BJ (cell line): ENCODE results near the gene TIMM13. TPM values are rescaled to one million over a fixed set of nuclear protein-coding genes. Genes with fewer than 3 reads are reported as not detected.

ENCODE experiments used
- CTCF ChIA-PET: fragments of 350-600 bp; formaldehyde crosslinking; extraction: SDS; loops from one replicate; lab custom pipeline; 2021; ENCODE audit warnings: antibody characterized with exemption, inconsistent platforms; lab: Yijun Ruan, JAX
- POLR2A ChIA-PET: fragments of 300-600 bp; sonication (Branson Sonifier 250); formaldehyde crosslinking; extraction: SDS; loops from one replicate; lab custom pipeline; 2021; ENCODE audit warnings: antibody characterized with exemption; lab: Charles Lee
- DNase-seq: peaks from one replicate; pipeline ENCODE4 v3.0.0-alpha.2; 2011; ENCODE audit warnings: low read depth
- H3K27me3 ChIP-seq: 2 replicates; pipeline ENCODE4 v1.6.0; 2011; ENCODE audit warnings: low read length; ENCODE audit not compliant: control insufficient read depth, insufficient read depth
- H3K36me3 ChIP-seq: 2 replicates; pipeline ENCODE4 v1.5.1; 2011; ENCODE audit warnings: low read length; ENCODE audit not compliant: control insufficient read depth, insufficient read depth
- H3K4me3 ChIP-seq: 2 replicates; pipeline ENCODE4 v1.5.1; 2011; ENCODE audit warnings: low read depth, mild to moderate bottlenecking, control low read depth, low read length
- CTCF ChIP-seq: IDR thresholded peaks from 2 replicates; pipeline ENCODE4 v1.5.1; 2011; ENCODE audit warnings: low read depth, mild to moderate bottlenecking, control low read depth, inconsistent platforms, low read length, moderate library complexity; ENCODE audit not compliant: insufficient read depth
- polyA plus RNA-seq: library from polyadenylated mRNA; depleted of rRNA; stranded (reverse); fragments of >200 nt; gene quantifications from 2 replicates; pipeline ENCODE4 v1.2.3, GENCODE V29; 2011

TIMM13 gene
- polyA plus RNA-seq, 1 experiment, result 50.7 TPM

- ChIA-PET CTCF (interaction anchor here (0.7 to 1.6 kb wide), 17 partner anchors 8 to 465 kb away, joined by 3 to 7 read pairs (median 3); no protein-coding TSS in a partner anchor), POLR2A (no interaction called here)
- H3K36me3 ChIP-seq, result no peaks in the 10 kb centered on the region
- DNase-seq, result no peak
- no peak for TF ChIP-seq CTCF
- H3K27me3 ChIP-seq, result no peaks in the 10 kb centered on the region
- H3K4me3 ChIP-seq, result no peak overlapping the region
These were observed 35.0 kb downstream of the TIMM13 start for GRCh38 chr19:2392366-2392765.

GRCh38 chr19:2391118-2391725 is 36.2 kb downstream of the TIMM13 start:
- CTCF ChIA-PET, result interaction anchor here (0.6 to 1.5 kb wide), 8 partner anchors 8 to 221 kb away, joined by 3 to 7 read pairs (median 3); no protein-coding TSS in a partner anchor
- DNase-seq, result no peak
- no peaks in the 10 kb centered on the region for H3K36me3 ChIP-seq
- no peaks in the 10 kb centered on the region for H3K27me3 ChIP-seq
- H3K4me3 ChIP-seq, result no peak overlapping the region
- POLR2A ChIA-PET, result no interaction called here
- TF ChIP-seq CTCF, result peak; percentile 77

- no peak for DNase-seq
- no peak for TF ChIP-seq CTCF
- Histone ChIP-seq H3K4me3 (no peak overlapping the region), H3K27me3 (no peaks in the 10 kb centered on the region), H3K36me3 (no peaks in the 10 kb centered on the region)
- POLR2A ChIA-PET, result no interaction called here
- CTCF ChIA-PET, result interaction anchor here (1.3 to 1.5 kb wide), 2 partner anchors 9 to 10 kb away, joined by 4 to 7 read pairs; no protein-coding TSS in a partner anchor
These were observed 37.8 kb downstream of the TIMM13 start for GRCh38 chr19:2389594-2389993.

GRCh38 chr19:2387367-2388288 is 39.8 kb downstream of the TIMM13 start:
- no peak for TF ChIP-seq CTCF
- DNase-seq, result no peak
- POLR2A ChIA-PET, result no interaction called here

More at GRCh38 chr19:2387367-2388288, 39.8 kb downstream of the TIMM13 start:
- no peak overlapping the region for H3K4me3 ChIP-seq
- H3K27me3 ChIP-seq, result no peaks in the 10 kb centered on the region
- H3K36me3 ChIP-seq, result no peaks in the 10 kb centered on the region
- CTCF ChIA-PET, result no interaction called here
